GM12891 (cell line): ENCODE data around the gene HNRNPM.
A peak's percentile ranks its signal among the peaks of the same experiment; 100 is the strongest.

Source experiments
- DNase-seq: peaks from one replicate; pipeline ENCODE4 v3.0.0; 2011; ENCODE audit warnings: low spot score; ENCODE audit not compliant: insufficient read length
- FAIRE-seq: peaks from 2 replicates; lab custom pipeline; 2011; peaks lifted over from hg19 to GRCh38; lab: Jason Lieb, UNC
- PAX5 ChIP-seq: IDR thresholded peaks from 2 replicates; pipeline ENCODE4 v1.6.1; 2011; ENCODE audit warnings: low read length, moderate library complexity, mild to moderate bottlenecking; ENCODE audit not compliant: insufficient read depth, severe bottlenecking
- POLR2A ChIP-seq: IDR thresholded peaks from 2 replicates; pipeline ENCODE4 v1.6.1; 2011; ENCODE audit warnings: low read depth, low read length, control low read depth
- POLR2AphosphoS5 ChIP-seq: IDR thresholded peaks from 2 replicates; pipeline ENCODE4 v1.6.1; 2011; ENCODE audit warnings: low read depth, low read length, control low read depth
- POU2F2 ChIP-seq: IDR thresholded peaks from 2 replicates; pipeline ENCODE4 v1.6.1; 2011; ENCODE audit warnings: low read depth, mild to moderate bottlenecking, control low read depth, low read length, moderate library complexity
- SPI1 ChIP-seq: IDR thresholded peaks from 2 replicates; pipeline ENCODE4 v1.6.1; 2011; ENCODE audit warnings: low read depth, low read length, control low read depth
- TAF1 ChIP-seq: IDR thresholded peaks from 2 replicates; pipeline ENCODE4 v1.6.1; 2011; ENCODE audit warnings: low read depth, low read length, control low read depth

The HNRNPM gene

GRCh38 chr19:8460516-8461298 lies 15.9 kb downstream of the HNRNPM start:
- TF ChIP-seq POLR2AphosphoS5 (no peak), TAF1 (no peak), SPI1 (no peak), POU2F2 (no peak), PAX5 (no peak), POLR2A (no peak)
- DNase-seq = no peak
- FAIRE-seq = peak; percentile 55

GRCh38 chr19:8461376-8461775 lies 16.6 kb downstream of the HNRNPM start:
- DNase-seq (no peak), FAIRE-seq (no peak)
- TF ChIP-seq POLR2A = no peak
- TF ChIP-seq POU2F2 = no peak
- TF ChIP-seq PAX5 = no peak
- no peak for TF ChIP-seq TAF1
- no peak for TF ChIP-seq SPI1
- TF ChIP-seq POLR2AphosphoS5 = no peak

- TF ChIP-seq SPI1 = no peak
- FAIRE-seq = no peak
- no peak for DNase-seq
Measured at GRCh38 chr19:8461891-8462290, 17.1 kb downstream of the HNRNPM start.

- no peak for FAIRE-seq
- TF ChIP-seq PAX5 (no peak), TAF1 (no peak)
- no peak for DNase-seq
Measured at GRCh38 chr19:8462571-8462970, 17.8 kb downstream of the HNRNPM start.

- no peak for FAIRE-seq
- no peak for DNase-seq
Measured at GRCh38 chr19:8463365-8463764, 18.6 kb downstream of the HNRNPM start.

GRCh38 chr19:8466018-8466417 lies 21.2 kb downstream of the HNRNPM start:
- DNase-seq (no peak), FAIRE-seq (no peak)
- TF ChIP-seq POLR2AphosphoS5 (no peak), TAF1 (no peak), PAX5 (no peak), POU2F2 (no peak), POLR2A (no peak), SPI1 (no peak)

More at GRCh38 chr19:8463365-8463764, 18.6 kb downstream of the HNRNPM start:
- TF ChIP-seq SPI1 (no peak), POU2F2 (no peak), PAX5 (no peak)

GRCh38 chr19:8468124-8468523 lies 23.3 kb downstream of the HNRNPM start:
- no peak for DNase-seq

GRCh38 chr19:8468761-8469373 lies 24.1 kb downstream of the HNRNPM start:
- FAIRE-seq = peak; percentile 16
- no peak for DNase-seq
- TF ChIP-seq POLR2A (no peak), SPI1 (no peak), TAF1 (no peak), POU2F2 (no peak), PAX5 (no peak), POLR2AphosphoS5 (no peak)

More at GRCh38 chr19:8468124-8468523, 23.3 kb downstream of the HNRNPM start:
- TF ChIP-seq SPI1 (no peak), PAX5 (no peak), POLR2AphosphoS5 (no peak), POLR2A (no peak), POU2F2 (no peak), TAF1 (no peak)
- no peak for FAIRE-seq

- FAIRE-seq = no peak
- no peak for DNase-seq
- TF ChIP-seq SPI1 (no peak), PAX5 (no peak), POLR2AphosphoS5 (peak; percentile 24; the same call in 1 of the 2 replicates)
Measured at GRCh38 chr19:8469613-8470368, 25.0 kb downstream of the HNRNPM start.
